Suprapubic skin (tissue), 4 donors: ENCODE data around the gene UBIAD1.

Experiments used
- CTCF ChIP-seq, 2 donors: fragments of 200-600 bp in 1 of 2; fragments of 450-650 bp in 1 of 2; sonication (generic) in 1 of 2; IDR thresholded peaks; one replicate each; pipeline ENCODE4 v1.5.1; 2016 to 2019; ENCODE audit warnings: antibody characterized with exemption in 2 of 2, mild to moderate bottlenecking in 1 of 2, moderate library complexity in 1 of 2
- EP300 ChIP-seq: sonication (generic); formaldehyde crosslinking; IDR thresholded peaks from one replicate; pipeline ENCODE4 v1.6.1; 2017; ENCODE audit warnings: antibody characterized with exemption
- POLR2A ChIP-seq, 2 donors: fragments of 450-650 bp; IDR thresholded peaks; one replicate each; pipeline ENCODE4 v1.6.1; 2017; ENCODE audit warnings: antibody characterized with exemption in 2 of 2, mild to moderate bottlenecking in 2 of 2, moderate library complexity in 2 of 2
- POLR2AphosphoS5 ChIP-seq, 3 donors: sonication (generic); formaldehyde crosslinking; IDR thresholded peaks; one replicate each; pipeline ENCODE4 v1.6.1; 2017; ENCODE audit warnings: antibody characterized with exemption in 3 of 3

- TF ChIP-seq POLR2A (IDR thresholded peaks at IDR 0.05) = no peak
- no peak for TF ChIP-seq CTCF (IDR thresholded peaks at IDR 0.05)
- TF ChIP-seq EP300 = no peak
- TF ChIP-seq POLR2AphosphoS5 (IDR thresholded peaks at IDR 0.05) = no peak
Measured at GRCh38 chr1:11279152-11279551, 6.2 kb downstream of the UBIAD1 start.
